ENCODE measurements around the gene FAM53B. TPM values are rescaled to one million over a fixed set of nuclear protein-coding genes. Genes with fewer than 3 reads are reported as not detected.
A peak's percentile ranks its signal among the peaks of the same experiment; 100 is the strongest.

FAM53B gene
- total RNA-seq, 2 donors from 2014 or later = 17.1 to 21.1 TPM

- TF ChIP-seq CTCF (IDR thresholded peaks at IDR 0.05) (no peak), POLR2A (IDR thresholded peaks at IDR 0.05) (no peak)
- no peak overlapping the region for H3K27ac ChIP-seq
- H3K4me3 ChIP-seq = no peak overlapping the region
- DNase-seq (peak in 1 of 4 donors; percentile 43), ATAC-seq (peak; percentile 46)
- H3K4me1 ChIP-seq = peaks cover 27% of the 10 kb centered on the region
- WGBS, 2 donors = 50 to 68% methylated on average over 5 to 13 of the region's 13 CpGs
- no peaks in the 10 kb centered on the region for H3K27me3 ChIP-seq
- no peaks in the 10 kb centered on the region for H3K9me3 ChIP-seq
- no peaks in the 10 kb centered on the region for H3K36me3 ChIP-seq (replicated peaks in 1 of 2; ENCODE audit: insufficient read depth in 1 of 2, low read depth in 2 of 2)
- intact Hi-C loops (cut with DNase I) = loop anchor here (10.0 kb wide), 1 partner anchor 108 kb away; no protein-coding TSS in a partner anchor
Measured at GRCh38 chr10:124626759-124627380, 117.3 kb downstream of the FAM53B start.

- intact Hi-C loops (cut with DNase I) = loop anchor here (10.0 kb wide), 1 partner anchor 109 kb away; no protein-coding TSS in a partner anchor
- peaks cover 27% of the 10 kb centered on the region for H3K4me1 ChIP-seq
Measured at GRCh38 chr10:124625831-124626238, 118.3 kb downstream of the FAM53B start.

GRCh38 chr10:124624895-124625294 lies 119.3 kb downstream of the FAM53B start:
- no peaks in the 10 kb centered on the region for H3K27me3 ChIP-seq
- no peaks in the 10 kb centered on the region for H3K9me3 ChIP-seq
- no peak for TF ChIP-seq CTCF (IDR thresholded peaks at IDR 0.05)
- no peak for TF ChIP-seq POLR2A (IDR thresholded peaks at IDR 0.05)
- no peaks in the 10 kb centered on the region for H3K36me3 ChIP-seq (replicated peaks in 1 of 2; ENCODE audit: insufficient read depth in 1 of 2, low read depth in 2 of 2)
- DNase-seq (no peak), ATAC-seq (no peak)
- H3K4me1 ChIP-seq = peaks cover 27% of the 10 kb centered on the region
- WGBS, 2 donors = 91 to 92% methylated on average over 4 to 16 of the region's 16 CpGs
- no peak overlapping the region for H3K27ac ChIP-seq
- no peak overlapping the region for H3K4me3 ChIP-seq
- intact Hi-C loops (cut with DNase I) = loop anchor here (10.0 kb wide), 1 partner anchor 110 kb away; no protein-coding TSS in a partner anchor

More at GRCh38 chr10:124625831-124626238, 118.3 kb downstream of the FAM53B start:
- Histone ChIP-seq H3K4me3 (no peak overlapping the region), H3K9me3 (no peaks in the 10 kb centered on the region), H3K27ac (no peak overlapping the region), H3K36me3 (replicated peaks in 1 of 2; ENCODE audit: insufficient read depth in 1 of 2, low read depth in 2 of 2) (no peaks in the 10 kb centered on the region), H3K27me3 (no peaks in the 10 kb centered on the region)
- 88 to 95% methylated on average over 15 to 23 of the region's 23 CpGs for WGBS, 2 donors
- ATAC-seq = no peak
- no peak for DNase-seq
- TF ChIP-seq CTCF (IDR thresholded peaks at IDR 0.05) (no peak), POLR2A (IDR thresholded peaks at IDR 0.05) (no peak)

- 100% methylated on average over 8 of the region's 9 CpGs; no CpG with 5 or more reads in 1 of the 2 donors for WGBS, 2 donors
- H3K27me3 ChIP-seq = no peaks in the 10 kb centered on the region
- H3K4me3 ChIP-seq = no peak overlapping the region
- H3K9me3 ChIP-seq = no peaks in the 10 kb centered on the region
- no peak for DNase-seq
- intact Hi-C loops (cut with DNase I) = loop anchor here (10.0 kb wide), 1 partner anchor 110 kb away; no protein-coding TSS in a partner anchor
- H3K36me3 ChIP-seq (replicated peaks in 1 of 2; ENCODE audit: insufficient read depth in 1 of 2, low read depth in 2 of 2) = no peaks in the 10 kb centered on the region
- no peak overlapping the region for H3K27ac ChIP-seq
- TF ChIP-seq CTCF (IDR thresholded peaks at IDR 0.05) (no peak), POLR2A (IDR thresholded peaks at IDR 0.05) (no peak)
- peaks cover 27% of the 10 kb centered on the region for H3K4me1 ChIP-seq
- ATAC-seq = no peak
Measured at GRCh38 chr10:124624466-124624865, 119.7 kb downstream of the FAM53B start.

Data from body of pancreas (tissue), 4 donors.